ENCODE results near the gene MSH4.

GRCh38 chr1:75787524-75787923, 9.2 kb upstream of the MSH4 start:
- TF ChIP-seq MYBL2 (CRISPR knock-in tag; IDR thresholded peaks at IDR 0.05) (no peak), SMAD4 (CRISPR knock-in tag; IDR thresholded peaks at IDR 0.05) (no peak), CTCF (IDR thresholded peaks at IDR 0.05) (no peak), ZNF423 (CRISPR knock-in tag; IDR thresholded peaks at IDR 0.05) (no peak), EMX1 (CRISPR knock-in tag; IDR thresholded peaks at IDR 0.05) (no peak), USF2 (CRISPR knock-in tag; IDR thresholded peaks at IDR 0.05) (no peak), FOXK1 (CRISPR knock-in tag; IDR thresholded peaks at IDR 0.05) (no peak), ZNF232 (CRISPR knock-in tag; IDR thresholded peaks at IDR 0.05) (no peak), CBFB (CRISPR knock-in tag; IDR thresholded peaks at IDR 0.05; ENCODE audit: low read depth) (no peak), E2F4 (CRISPR knock-in tag; IDR thresholded peaks at IDR 0.05; ENCODE audit: borderline replicate concordance, low read depth) (no peak), CREB1 (CRISPR knock-in tag; IDR thresholded peaks at IDR 0.05) (no peak)
- TF ChIP-seq, protein P1, sequence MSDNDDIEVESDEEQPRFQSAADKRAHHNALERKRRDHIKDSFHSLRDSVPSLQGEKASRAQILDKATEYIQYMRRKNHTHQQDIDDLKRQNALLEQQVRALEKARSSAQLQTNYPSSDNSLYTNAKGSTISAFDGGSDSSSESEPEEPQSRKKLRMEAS (CRISPR knock-in tag; IDR thresholded peaks at IDR 0.05), result no peak
- TF ChIP-seq, protein P2, sequence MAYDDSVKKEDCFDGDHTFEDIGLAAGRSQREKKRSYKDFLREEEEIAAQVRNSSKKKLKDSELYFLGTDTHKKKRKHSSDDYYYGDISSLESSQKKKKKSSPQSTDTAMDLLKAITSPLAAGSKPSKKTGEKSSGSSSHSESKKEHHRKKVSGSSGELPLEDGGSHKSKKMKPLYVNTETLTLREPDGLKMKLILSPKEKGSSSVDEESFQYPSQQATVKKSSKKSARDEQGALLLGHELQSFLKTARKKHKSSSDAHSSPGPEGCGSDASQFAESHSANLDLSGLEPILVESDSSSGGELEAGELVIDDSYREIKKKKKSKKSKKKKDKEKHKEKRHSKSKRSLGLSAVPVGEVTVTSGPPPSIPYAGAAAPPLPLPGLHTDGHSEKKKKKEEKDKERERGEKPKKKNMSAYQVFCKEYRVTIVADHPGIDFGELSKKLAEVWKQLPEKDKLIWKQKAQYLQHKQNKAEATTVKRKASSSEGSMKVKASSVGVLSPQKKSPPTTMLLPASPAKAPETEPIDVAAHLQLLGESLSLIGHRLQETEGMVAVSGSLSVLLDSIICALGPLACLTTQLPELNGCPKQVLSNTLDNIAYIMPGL (CRISPR knock-in tag; IDR thresholded peaks at IDR 0.05), result no peak

All from WTC11 (cell line).